Activated T-cell treated with anti-CD3 and anti-CD28 coated beads, Interleukin-2, amount 50 U/mL, for 72 hours (primary cell): ENCODE results near the gene PA2G4. TPM values are rescaled to one million over a fixed set of nuclear protein-coding genes. Genes with fewer than 3 reads are reported as not detected.
"Not testable (repeated sequence)": the region's sequence is repeated elsewhere in the genome, so short reads cannot be mapped to it uniquely, and the experiment has no call there.

ENCODE experiments used
- ATAC-seq, 2 donors: fragments of 150-1000 bp; cut with Tn5 transposase; replicated peaks in 1 of 2; 2 replicates each; pipeline ENCODE4 v1.10.0; 2021; ENCODE audit warnings: moderate library complexity in 2 of 2, mild to moderate bottlenecking in 1 of 2
- DNase-seq, 2 donors: peaks; one replicate each; pipeline ENCODE4 v3.0.0; 2021 to 2022; ENCODE audit warnings: mixed read lengths in 1 of 2
- H3K27ac Mint-ChIP-seq: one replicate; pipeline ENCODE4 v1.8.0; 2022; ENCODE audit warnings: mild to moderate bottlenecking, moderate library complexity, mixed read lengths
- H3K27me3 Mint-ChIP-seq: one replicate; pipeline ENCODE4 v1.8.0; 2022; ENCODE audit warnings: low read depth, mixed read lengths
- H3K36me3 Mint-ChIP-seq, 2 donors: one replicate each; pipeline ENCODE4 v1.8.0; 2022; ENCODE audit warnings: mixed read lengths in 2 of 2, mild to moderate bottlenecking in 1 of 2; ENCODE audit not compliant: insufficient read depth in 2 of 2
- H3K4me1 Mint-ChIP-seq: one replicate; pipeline ENCODE4 v1.8.0; 2022; ENCODE audit warnings: low read depth, mixed read lengths
- H3K4me3 Mint-ChIP-seq, 2 donors: one replicate each; pipeline ENCODE4 v1.8.0; 2022; ENCODE audit warnings: mild to moderate bottlenecking in 2 of 2, mixed read lengths in 2 of 2, moderate library complexity in 2 of 2
- H3K9me3 Mint-ChIP-seq, 2 donors: one replicate each; pipeline ENCODE4 v1.8.0; 2022; ENCODE audit warnings: mixed read lengths in 2 of 2
- total RNA-seq, 2 donors: library from RNA; stranded (reverse); gene quantifications; one replicate each; pipeline ENCODE4 v1.2.3, GENCODE V29; 2022

Gene PA2G4
- total RNA-seq, 2 donors from 2014 or later = 226 to 265 TPM

DNA sequence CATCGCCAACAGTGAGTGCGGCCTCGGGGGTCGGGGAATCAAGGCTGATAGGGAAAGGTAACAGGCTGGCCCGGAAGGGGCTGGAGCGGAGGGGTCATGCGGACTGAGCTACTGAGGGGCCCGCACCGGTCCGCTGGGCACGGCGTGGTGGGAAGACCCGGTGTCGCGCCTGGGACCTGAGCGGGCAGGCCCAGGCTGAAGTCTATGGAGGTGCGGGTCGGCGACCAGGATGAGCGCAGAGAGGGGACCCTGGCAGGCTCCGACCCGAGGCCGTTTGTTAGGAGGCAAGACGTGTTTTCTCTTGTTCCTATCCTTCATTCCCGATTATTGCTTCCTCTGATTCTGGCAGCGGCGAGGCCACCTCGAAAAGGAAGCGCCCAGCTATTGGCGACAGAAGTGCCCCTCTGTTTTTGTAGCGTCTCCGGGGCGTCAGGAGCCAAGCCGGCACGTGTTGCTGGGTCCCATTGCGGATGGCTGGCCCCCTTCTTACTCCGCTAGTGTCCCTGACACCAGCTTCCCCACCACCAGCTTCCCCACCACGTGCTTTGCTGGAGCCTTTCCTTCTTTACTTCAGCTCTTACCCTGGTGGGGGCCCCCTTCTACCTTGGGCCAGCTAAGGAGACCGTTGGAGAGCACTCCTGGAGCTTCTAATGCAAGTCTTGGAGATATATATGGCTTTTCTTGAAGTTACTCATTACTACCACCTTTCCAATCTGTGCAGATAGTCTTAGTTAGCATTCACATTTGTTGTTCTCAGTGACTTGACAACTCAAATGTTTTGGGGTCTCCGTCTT is 653 bp downstream of the PA2G4 start:
- no peaks in the 10 kb centered on the region for H3K9me3 Mint-ChIP-seq
- DNase-seq (peak; percentile 27 to 37), ATAC-seq (peak; percentile 8 to 14)
- peaks cover 13 to 17% of the 10 kb centered on the region in 2 donors for H3K36me3 Mint-ChIP-seq
- peak overlapping the region; percentile 94 to 97 for H3K4me3 Mint-ChIP-seq
- H3K4me1 Mint-ChIP-seq = peaks cover 49% of the 10 kb centered on the region
- no peaks in the 10 kb centered on the region for H3K27me3 Mint-ChIP-seq
- peak overlapping the region; percentile 98 for H3K27ac Mint-ChIP-seq

DNA sequence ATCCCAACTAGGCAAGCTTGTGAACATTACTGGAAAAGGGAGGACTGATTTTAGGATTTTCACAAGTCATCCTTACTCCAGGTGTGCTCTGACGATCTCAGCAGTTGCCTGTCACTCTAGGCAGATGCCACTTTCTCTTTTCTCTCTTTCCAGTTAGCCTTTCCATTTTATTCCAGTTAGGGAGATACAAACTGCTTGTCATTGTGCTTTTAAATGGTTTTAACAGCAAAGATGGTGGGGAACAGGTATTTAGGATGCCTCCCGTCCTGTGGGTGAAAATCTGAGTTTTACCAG is 1.2 kb downstream of the PA2G4 start:
- no peak for ATAC-seq
- Mint-ChIP-seq H3K27me3 (no peaks in the 10 kb centered on the region), H3K36me3 (peaks cover 17 to 22% of the 10 kb centered on the region in 2 donors)

DNA sequence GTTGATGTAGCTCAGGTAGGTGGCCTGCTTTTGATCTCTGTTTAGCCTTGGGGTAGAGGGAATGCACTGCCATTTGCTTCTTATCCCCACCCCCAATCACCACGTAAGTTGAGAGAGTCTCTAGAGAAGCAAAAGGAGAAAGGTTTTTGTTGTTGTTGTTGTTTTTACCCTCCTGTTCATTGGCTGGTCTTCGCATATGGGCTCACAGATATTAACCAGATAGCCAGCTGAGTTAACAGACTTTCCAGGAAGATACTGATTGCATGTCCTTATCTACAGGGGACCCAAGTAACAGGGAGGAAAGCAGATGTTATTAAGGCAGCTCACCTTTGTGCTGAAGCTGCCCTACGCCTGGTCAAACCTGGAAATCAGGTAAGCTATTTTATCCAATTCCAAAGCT is 2.9 kb downstream of the PA2G4 start:
- Mint-ChIP-seq H3K4me1 (peaks cover 34% of the 10 kb centered on the region), H3K27ac (peak overlapping the region; percentile 40), H3K27me3 (no peaks in the 10 kb centered on the region), H3K36me3 (peaks cover 23 to 26% of the 10 kb centered on the region in 2 donors), H3K9me3 (no peaks in the 10 kb centered on the region), H3K4me3 (peak overlapping the region in 1 of 2 donors; percentile 25)
- no peak for ATAC-seq
- DNase-seq = no peak

More for the DNA sequence above, 1.2 kb downstream of the PA2G4 start:
- no peak for DNase-seq
- H3K9me3 Mint-ChIP-seq = no peaks in the 10 kb centered on the region
- peaks cover 49% of the 10 kb centered on the region for H3K4me1 Mint-ChIP-seq
- peak overlapping the region; percentile 98 for H3K27ac Mint-ChIP-seq
- peak overlapping the region; percentile 94 to 97 for H3K4me3 Mint-ChIP-seq

DNA sequence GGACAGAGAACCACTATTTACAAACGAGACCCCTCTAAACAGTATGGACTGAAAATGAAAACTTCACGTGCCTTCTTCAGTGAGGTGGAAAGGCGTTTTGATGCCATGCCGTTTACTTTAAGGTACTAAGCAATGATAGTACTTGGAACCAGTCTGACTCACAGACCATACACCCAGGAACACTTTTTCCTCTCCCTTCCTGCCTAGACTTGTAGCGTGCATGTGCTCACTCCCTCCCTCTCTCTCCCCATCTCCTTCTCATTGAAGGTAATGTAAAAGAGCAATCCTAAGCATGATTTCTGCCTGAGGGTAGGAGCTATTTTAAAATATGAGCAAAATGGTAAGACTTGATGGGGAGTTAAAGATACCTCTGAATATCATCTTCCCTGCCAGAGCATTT is 6.2 kb downstream of the PA2G4 start:
- no peak for DNase-seq
- H3K36me3 Mint-ChIP-seq = peaks cover 15 to 25% of the 10 kb centered on the region in 2 donors
- ATAC-seq = no peak
- H3K4me1 Mint-ChIP-seq = peaks cover 21% of the 10 kb centered on the region
- H3K27ac Mint-ChIP-seq = no peak overlapping the region
- H3K4me3 Mint-ChIP-seq = no peak overlapping the region
- H3K27me3 Mint-ChIP-seq = no peaks in the 10 kb centered on the region
- H3K9me3 Mint-ChIP-seq = no peaks in the 10 kb centered on the region

DNA sequence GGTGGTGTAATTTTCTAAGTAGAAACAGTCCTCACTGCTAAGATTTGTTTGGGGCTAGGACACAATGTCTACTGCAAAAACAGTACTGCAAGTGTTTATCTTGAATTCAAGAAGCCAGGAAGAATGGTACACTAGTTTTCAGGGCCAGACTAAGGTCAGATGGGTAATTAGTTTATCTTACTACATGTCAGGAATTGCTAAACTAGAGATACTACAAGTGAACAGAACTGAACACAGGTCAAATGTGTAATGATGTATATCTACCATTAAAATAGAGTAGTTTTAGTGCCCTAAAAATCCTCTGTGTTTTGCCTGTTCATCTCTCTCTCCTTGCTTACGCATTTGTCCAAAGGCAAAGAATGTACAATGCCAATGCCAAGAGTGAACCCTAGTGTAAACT is 9.7 kb downstream of the PA2G4 start:
- DNase-seq (no peak), ATAC-seq (no peak)

DNA sequence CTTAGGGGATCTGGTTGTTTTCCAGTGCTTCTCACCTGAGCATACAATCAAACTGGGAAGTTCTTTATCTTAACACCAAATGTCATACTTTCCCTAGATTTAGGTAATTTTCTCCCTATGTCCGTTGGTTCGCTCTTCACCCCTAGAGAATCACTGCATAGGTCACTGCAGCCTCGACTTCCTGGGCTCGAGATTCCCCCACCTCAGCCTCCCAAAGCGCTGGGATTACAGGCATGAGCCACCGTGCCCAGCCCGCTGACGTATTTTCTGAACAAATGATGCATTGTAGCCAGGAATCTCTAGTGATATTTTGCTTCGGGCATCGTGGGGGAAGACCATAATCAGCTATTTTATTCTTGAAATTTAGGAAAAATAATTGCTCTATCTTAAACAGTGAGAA is 11.0 kb downstream of the PA2G4 start:
- no peak for DNase-seq
- peaks cover 21 to 26% of the 10 kb centered on the region in 2 donors for H3K36me3 Mint-ChIP-seq
- peak overlapping the region; percentile 90 to 93 for H3K4me3 Mint-ChIP-seq
- ATAC-seq = no peak
- H3K9me3 Mint-ChIP-seq = no peaks in the 10 kb centered on the region
- H3K27me3 Mint-ChIP-seq = no peaks in the 10 kb centered on the region
- peak overlapping the region; percentile 99 for H3K27ac Mint-ChIP-seq
- peaks cover 32% of the 10 kb centered on the region for H3K4me1 Mint-ChIP-seq

More for the DNA sequence above, 9.7 kb downstream of the PA2G4 start:
- peaks cover 19% of the 10 kb centered on the region for H3K4me1 Mint-ChIP-seq
- H3K27ac Mint-ChIP-seq = peak overlapping the region; percentile 67
- H3K9me3 Mint-ChIP-seq = no peaks in the 10 kb centered on the region
- peak overlapping the region in 1 of 2 donors; percentile 19 for H3K4me3 Mint-ChIP-seq
- peaks cover 23 to 31% of the 10 kb centered on the region in 2 donors for H3K36me3 Mint-ChIP-seq
- no peaks in the 10 kb centered on the region for H3K27me3 Mint-ChIP-seq

DNA sequence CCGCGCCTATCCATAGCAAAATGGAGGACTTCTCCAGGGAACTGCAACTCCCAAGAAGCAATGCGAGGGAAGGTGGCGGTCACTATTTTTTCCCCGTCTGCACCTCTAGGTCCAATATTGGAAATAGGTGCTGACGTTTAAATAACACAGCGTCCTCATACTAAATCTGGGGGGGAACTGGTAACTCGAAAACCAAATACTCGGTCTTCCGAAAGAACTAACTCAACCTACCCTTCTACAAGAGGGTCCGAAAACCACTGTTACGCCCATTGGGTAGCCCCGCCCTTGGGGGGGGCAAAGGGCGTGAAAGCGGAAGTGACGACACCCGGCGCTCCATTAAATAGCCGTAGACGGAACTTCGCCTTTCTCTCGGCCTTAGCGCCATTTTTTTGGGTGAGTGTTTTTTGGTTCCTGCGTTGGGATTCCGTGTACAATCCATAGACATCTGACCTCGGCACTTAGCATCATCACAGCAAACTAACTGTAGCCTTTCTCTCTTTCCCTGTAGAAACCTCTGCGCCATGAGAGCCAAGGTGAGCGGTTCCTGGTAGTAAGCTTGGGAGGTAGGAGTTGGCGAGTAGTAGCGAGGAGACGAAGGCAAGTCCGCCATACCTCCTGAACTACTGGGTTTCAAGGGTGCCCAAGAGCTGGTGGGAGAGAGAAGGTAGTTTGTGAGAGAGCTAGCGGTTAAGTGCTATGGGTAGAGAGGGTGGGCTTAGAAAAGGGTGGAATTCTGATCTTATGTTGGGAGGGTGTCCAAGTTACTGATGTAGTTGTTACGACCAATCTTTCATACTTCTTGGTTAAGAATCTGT is 12.1 kb downstream of the PA2G4 start, which contains the start of gene RPL41:
Gene RPL41 (plus strand): TSS at position 367 of the 815 bp plus-strand sequence.
- ATAC-seq (peak; percentile 48 to 55), DNase-seq (peak; percentile 94 to 96)
- Mint-ChIP-seq H3K4me1 (peaks cover 32% of the 10 kb centered on the region), H3K9me3 (no peaks in the 10 kb centered on the region), H3K4me3 (peak within 1 kb of the TSS; percentile 90 to 93), H3K27me3 (no peaks in the 10 kb centered on the region), H3K27ac (peak within 1 kb of the TSS; percentile 99), H3K36me3 (peaks cover 16 to 22% of the 10 kb centered on the region in 2 donors)

DNA sequence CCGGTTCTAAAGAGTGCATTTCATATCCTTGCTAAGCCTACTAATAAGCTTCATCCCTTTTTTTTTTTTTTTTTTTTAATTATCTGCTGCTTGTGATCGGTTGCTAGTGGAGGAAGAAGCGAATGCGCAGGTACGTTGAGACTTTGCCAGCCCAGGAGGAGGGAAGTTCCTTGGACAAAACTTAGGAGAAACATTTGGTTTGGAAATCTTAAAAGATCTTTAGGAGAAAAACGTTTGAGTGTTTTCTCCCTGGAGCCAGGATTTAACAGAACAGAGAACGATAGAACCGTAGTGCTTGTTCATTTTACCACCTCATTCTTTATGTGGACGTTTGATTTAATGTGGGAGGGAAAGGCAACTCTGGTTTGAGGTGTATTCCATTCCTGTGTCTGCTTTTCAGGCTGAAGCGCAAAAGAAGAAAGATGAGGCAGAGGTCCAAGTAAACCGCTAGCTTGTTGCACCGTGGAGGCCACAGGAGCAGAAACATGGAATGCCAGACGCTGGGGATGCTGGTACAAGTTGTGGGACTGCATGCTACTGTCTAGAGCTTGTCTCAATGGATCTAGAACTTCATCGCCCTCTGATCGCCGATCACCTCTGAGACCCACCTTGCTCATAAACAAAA is 12.8 kb downstream of the PA2G4 start:
- not testable (repeated sequence) for ATAC-seq, H3K9me3 Mint-ChIP-seq, DNase-seq, H3K27me3 Mint-ChIP-seq
- Mint-ChIP-seq H3K4me1 (peaks cover 32% of the 10 kb centered on the region), H3K4me3 (peak overlapping the region; percentile 90 to 93), H3K27ac (peak overlapping the region; percentile 99), H3K36me3 (peaks cover 16 to 26% of the 10 kb centered on the region in 2 donors)

DNA sequence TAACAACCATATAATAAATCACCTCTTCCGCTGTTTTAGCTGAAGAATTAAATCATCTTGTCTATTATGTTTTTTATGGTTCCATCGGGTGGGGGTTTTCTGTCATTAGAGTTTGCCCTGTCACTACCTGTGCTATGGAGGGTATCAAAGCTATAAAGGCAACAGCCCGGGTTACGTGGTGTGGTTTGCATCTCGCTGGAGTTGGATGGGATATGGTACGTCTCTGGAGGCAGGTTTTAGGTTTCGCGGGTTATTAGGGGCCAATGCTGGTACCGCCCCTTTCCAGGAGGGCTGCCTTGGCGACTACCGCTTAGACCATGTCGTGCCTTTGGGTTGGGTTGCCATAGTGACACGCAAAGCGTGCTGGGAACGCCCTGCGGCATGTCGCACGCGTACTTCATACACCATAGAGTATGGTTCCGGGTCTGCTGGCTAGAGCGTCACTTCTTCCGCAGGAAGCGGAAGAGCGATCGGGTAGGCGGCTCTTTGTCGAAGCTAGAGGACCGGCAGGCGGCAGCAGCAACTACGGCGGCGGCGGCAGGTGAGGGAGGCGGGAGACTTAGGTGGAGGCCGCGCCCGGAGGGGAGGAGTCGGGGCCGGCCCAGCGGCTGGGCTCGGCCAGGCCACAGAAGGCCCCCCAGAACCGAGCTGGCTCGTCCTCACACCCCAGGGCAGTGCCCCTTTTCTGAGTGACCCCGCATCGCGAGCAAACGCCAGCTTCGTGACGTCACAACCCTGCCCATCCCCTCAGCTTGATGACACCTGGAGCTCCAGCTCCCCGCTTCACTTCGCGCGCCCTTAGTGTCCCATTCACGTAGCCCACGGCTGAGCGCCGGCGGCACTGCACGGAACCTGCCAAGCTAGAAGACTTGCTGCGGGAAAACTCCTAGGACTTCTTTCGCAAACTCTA is 13.7 kb downstream of the PA2G4 start, which contains the start of gene ZC3H10:
Gene ZC3H10 (plus strand): TSS at position 489 of the 910 bp plus-strand sequence. CDS start 2,297 bp downstream, outside the sequence.
- no peaks in the 10 kb centered on the region for H3K27me3 Mint-ChIP-seq
- peak within 1 kb of the TSS; percentile 99 for H3K27ac Mint-ChIP-seq
- peak; percentile 97 to 99 for DNase-seq
- H3K4me1 Mint-ChIP-seq = peaks cover 32% of the 10 kb centered on the region
- H3K36me3 Mint-ChIP-seq = peaks cover 16 to 25% of the 10 kb centered on the region in 2 donors
- peak; percentile 87 for ATAC-seq
- H3K4me3 Mint-ChIP-seq = peak within 1 kb of the TSS; percentile 90 to 93
- H3K9me3 Mint-ChIP-seq = no peaks in the 10 kb centered on the region

DNA sequence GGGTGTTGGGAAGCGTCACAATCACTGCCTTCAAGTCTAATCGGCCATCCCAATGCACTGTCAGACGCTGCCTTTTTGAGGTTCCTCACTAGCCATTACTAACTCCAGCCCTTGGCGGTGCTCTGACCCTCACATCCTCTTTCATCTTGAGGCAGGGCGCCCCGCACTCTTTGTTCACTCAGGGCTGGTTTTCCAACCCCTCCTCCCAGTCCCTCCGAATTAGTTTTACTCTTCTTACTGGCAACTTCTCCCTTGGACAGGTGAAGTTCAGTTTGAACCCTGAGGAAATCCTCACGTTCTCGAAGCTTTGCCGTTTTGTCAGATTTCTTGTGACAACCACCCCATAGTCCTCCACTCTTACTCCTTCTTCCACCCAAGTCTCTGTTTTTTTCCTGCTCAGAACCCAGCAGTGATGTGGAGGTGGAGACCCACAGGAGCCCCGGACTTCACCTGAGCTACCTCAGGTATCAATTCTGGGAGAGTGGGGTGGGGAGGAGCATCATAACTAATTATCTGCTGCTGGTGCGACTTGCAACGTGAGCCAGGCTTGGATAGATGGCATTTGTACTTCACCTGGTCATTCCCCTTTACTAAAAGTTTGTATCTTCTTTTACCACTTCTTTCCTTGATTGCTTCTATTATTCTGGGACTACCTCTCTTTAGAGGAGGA is 14.5 kb downstream of the PA2G4 start:
- H3K27me3 Mint-ChIP-seq = no peaks in the 10 kb centered on the region
- peaks cover 16 to 21% of the 10 kb centered on the region in 2 donors for H3K36me3 Mint-ChIP-seq
- H3K4me3 Mint-ChIP-seq = peak overlapping the region; percentile 90 to 93
- peak in 1 of 2 donors; percentile 3 for ATAC-seq
- H3K4me1 Mint-ChIP-seq = peaks cover 34% of the 10 kb centered on the region
- no peaks in the 10 kb centered on the region for H3K9me3 Mint-ChIP-seq
- peak overlapping the region; percentile 66 for H3K27ac Mint-ChIP-seq
- DNase-seq = no peak

DNA sequence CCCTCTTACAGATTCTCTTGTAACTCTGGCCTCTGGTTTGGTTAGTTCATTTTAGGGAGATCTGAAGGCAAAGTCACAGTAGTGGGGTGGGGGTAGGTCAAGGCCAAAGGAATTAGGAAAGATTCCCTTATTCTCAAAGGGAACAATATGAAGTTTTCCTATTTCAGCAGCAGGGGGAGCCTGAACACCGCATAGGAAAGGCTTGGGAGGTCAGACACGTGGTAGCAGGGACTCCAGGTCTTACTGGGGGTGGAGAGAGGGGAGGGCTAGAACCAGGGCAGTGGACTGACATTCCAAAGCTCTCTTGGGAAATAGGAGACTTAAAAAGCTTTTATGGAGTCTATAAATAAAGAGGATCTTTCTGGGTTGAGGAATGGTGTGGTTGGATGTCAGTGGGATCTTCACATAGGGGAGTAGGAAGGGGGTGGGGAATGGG is 15.0 kb downstream of the PA2G4 start:
- Mint-ChIP-seq H3K4me3 (peak overlapping the region; percentile 90 to 93), H3K27me3 (no peaks in the 10 kb centered on the region), H3K4me1 (peaks cover 39% of the 10 kb centered on the region), H3K36me3 (peaks cover 16 to 27% of the 10 kb centered on the region in 2 donors), H3K27ac (peak overlapping the region; percentile 66), H3K9me3 (no peaks in the 10 kb centered on the region)
- no peak for ATAC-seq
- peak; percentile 63 to 69 for DNase-seq
